Hippocampal formation (tissue), 2 donors: ENCODE measurements around the gene GRK6.
A peak's percentile ranks its signal among the peaks of the same experiment; 100 is the strongest.

ENCODE experiments used
- DNase-seq, 2 donors: peaks; one replicate each; lab custom pipeline; 2025; lab: John Stamatoyannopoulos, UW

The GRK6 gene

DNA sequence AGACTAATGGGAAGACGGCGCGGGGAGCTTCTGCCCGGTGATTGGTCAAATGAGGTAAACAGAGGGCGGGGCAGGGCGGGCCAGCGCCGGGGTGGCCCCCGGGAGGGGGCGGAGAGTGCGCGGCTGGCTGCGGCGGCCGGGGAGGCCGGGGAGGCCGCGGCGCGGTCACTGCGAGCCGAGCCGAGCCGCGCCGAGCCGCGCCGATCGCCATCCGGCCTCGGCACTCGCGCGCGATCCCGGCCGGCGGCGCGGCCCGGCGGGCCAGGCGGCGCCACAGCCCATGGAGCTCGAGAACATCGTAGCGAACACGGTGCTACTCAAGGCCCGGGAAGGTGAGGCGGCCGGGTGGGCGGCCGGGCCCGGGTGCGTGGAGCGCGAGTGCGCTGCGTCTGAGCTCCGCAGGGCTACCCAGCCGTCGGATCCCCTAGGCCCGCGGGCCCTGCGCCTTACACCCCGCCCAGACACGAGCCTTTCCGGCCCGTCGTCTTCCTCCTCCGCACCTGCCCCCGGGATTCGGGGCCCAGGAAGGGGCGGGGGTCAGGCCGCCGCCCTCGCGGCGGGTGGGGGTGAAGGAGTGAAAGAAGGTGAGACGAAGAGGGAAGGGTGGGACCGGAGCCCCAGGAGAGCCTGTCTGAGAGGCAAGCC is at the start of gene GRK6:
GRK6 (plus strand) TSS at position 111 of the 645 bp plus-strand sequence; CDS start at position 281, 170 bp downstream.
- no peak for DNase-seq

DNA sequence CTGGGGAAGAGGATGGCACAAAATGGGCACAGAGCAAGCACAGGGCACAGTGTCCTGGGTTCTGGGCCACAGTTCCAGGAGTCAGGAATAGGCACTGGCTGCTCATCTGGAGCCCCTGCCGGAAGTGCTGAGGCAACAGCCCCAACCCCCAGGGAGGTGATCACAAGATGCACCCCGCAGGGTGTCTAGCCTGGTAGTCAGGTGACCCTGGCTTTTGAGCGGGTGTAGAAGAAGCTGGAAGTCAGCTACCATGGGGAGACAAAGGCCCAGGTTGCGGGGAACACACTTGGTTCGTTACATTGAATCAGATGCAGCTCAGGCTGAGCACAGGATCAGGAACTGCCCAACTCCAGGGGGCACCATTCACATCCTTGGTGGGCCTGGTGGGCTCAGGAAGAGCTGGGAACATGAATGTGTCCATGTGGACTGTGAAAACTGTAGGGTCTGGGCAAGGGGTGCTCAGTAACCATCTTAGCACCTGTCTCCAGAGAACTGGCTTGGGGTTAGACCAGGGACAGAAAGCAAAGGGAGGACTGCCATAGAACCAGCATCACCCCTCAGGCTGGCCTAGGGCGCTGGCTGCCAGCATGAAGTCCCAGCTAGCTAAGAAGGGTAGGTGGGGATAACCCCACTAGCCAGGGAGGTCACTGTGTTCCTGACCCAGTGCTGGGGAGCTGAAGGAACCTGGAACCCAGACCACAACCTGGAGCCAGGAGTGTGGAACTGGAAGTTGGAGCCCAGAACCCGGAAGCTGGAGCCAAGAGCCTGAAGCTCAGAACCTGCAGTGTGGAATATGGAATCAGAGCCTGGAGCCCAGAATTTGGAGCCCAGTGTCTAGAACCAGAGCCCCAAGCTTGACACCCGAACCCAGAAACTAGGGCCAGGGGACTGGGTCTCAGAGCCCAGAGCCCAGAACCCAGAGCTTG is 48.4 kb upstream of the GRK6 start:
- DNase-seq = no peak

DNA sequence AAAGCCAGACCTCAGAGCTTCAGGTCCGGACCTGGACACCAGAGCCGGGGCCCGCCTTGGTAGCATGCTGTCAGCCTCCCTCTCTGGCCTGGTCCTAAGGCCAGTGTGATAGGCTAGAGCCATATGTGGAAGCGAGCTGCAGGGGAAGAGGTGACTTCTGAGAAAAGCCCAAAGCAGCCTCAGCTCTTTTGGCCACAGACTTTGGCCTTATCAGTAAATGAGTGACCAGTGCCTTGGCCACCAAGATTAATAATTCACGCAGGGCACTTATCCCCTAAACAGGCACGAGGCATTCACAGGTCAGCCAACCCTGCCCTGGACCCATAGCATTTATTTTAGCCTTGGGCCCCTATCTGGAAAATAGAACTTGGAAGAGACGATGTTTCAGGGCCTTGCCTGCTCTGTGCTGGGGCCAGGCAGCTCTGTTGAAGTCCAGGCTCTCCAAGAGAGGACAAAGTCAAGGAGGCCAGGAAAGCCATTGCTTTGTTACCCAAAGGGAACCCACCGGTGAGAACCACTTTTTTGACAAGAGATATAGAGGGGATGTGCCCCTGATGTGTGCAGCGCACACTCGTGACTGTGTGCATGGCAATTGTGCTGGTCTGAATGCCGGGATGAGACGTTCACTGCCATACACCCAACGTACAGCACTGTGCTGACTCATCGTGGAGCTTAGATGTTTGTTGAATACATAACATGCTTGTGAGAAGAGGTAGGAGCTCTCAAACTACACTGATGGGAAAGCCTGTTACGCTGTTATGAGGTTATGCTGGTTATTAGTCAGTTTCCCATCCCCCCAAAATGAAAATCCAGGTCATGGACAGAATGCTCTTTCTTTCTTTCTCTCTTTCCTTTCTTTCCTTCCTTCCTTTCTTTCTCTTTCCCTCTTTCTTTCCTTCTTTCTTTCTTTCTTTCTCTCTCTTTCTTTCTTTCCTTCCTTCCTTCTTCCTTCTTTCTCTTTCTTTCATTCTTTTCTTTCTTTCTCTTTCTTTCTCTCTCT is 47.3 kb upstream of the GRK6 start:
- no peak for DNase-seq

DNA sequence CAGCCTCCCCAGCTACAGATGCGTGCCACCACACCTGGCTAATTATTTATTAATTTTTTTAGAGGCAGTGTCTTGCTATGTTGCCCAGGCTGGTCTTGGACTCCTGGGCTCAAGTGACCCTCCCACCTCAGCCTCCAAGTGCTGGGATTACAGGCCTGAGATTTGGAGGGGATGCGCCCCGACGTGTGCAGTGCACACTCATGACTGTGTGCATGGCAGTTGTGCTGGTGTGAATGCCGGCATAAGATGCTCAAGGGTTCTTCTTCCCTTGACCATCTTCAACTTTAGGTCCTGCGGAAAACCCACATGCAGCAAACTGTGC is 45.7 kb upstream of the GRK6 start:
- no peak for DNase-seq

DNA sequence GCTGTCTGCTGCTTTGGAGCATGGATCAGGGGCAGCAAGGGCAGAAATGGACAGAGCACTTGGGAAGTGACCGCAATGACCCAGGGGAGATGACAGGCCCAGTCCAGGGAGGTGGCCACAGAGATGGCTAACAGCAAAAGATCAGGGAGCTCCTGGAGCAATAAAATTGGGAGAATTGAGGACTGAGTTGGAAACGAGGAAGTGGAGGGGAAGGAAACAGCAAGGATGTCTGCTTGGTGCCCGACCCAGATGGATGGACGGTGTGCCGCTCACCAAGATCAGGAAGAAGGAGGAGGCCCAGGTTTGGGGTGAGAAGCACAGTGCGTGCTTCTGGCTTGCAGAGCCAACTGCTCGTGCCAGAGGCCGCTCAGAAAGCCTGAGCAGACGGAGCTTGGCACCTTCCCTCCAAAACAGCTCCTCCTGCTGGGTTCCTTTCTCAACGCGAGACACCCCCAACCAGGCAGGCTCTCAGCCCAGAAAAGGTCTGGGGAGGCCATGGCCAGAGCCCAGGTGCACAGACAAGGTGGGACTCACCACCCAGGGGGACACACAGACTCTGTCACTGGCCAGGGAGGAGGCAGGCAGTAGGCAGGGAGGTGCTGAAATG is 44.0 kb upstream of the GRK6 start:
- peak in 1 of 2 donors; percentile 39 for DNase-seq

DNA sequence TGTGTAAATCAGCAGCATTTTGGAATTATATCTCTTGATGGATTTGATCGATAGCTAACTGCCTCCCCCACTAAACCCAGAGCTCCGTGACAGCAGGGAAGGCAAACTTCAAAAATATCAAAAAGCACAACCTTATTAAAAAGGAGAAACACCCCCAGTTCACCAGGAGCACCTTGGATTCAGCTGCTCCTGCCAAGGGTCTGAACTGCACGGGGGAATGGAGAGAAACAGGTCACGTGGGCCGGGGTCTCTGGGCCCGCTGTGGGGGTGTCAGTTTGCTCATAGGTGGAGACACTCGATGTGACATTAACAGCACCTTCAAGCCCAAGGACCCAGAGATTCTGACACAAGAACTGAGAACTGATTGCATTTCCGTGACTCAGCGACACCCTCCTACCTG is 43.3 kb upstream of the GRK6 start:
- DNase-seq = no peak

DNA sequence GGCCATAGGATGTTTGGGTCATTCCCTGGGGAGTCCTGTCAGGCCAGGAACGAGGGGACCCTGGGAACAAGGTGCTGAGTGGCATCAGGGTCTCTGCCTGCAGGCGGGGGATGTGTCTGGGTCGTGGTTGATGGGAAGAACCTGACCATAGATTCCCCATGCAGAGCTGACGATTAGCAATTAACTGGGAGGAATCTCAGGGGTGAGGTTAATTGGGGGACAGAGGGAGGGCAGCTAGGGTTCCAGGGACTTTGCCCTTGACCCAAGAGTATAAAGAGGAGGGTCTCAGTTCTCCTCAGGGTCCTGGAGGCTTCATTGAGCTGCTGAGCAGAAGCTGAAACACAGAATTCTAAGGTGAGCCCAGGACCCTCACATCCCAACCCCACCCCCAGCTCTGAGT is 42.3 kb upstream of the GRK6 start, which contains the start of gene SLC34A1:
SLC34A1 (plus strand) TSS at position 301 of the 400 bp plus-strand sequence. CDS start 1,308 bp downstream, outside the sequence.
- no peak for DNase-seq

DNA sequence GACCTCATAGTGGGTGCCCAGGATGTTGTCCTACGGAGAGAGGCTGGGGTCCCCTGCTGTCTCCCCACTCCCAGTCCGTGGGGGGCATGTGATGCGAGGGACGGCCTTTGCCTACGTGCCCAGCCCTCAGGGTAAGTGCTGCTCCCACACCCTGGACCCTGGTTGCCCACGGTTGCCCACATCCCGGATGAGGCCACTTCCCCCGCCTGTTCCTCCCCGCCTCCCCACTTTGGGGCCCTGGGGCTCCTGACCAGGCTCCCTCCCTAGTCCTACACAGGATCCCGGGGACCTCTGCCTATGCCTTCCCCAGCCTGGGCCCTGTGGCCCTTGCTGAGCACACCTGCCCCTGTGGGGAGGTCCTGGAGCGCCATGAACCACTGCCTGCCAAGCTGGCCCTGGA is 40.8 kb upstream of the GRK6 start:
- no peak for DNase-seq

DNA sequence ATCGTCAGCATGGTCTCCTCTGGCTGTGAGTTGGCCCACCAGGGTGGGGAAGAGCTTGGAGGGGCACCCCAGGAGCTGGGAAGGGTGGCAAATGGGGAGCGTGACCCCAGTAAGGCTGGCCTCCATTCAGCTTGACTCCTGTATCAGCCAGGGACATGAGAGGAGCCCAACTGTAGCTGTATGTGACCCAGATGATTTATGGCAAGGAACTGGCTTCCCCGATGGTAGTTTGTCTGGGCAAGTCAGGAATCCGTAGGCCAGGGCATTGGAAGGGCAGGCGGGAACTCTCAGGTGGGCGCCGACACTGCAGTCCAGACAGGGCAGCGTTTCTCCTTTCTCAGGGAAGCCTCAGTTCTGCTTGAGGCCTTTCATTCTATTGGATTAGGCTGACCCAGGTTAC is 39.9 kb upstream of the GRK6 start:
- no peak for DNase-seq

DNA sequence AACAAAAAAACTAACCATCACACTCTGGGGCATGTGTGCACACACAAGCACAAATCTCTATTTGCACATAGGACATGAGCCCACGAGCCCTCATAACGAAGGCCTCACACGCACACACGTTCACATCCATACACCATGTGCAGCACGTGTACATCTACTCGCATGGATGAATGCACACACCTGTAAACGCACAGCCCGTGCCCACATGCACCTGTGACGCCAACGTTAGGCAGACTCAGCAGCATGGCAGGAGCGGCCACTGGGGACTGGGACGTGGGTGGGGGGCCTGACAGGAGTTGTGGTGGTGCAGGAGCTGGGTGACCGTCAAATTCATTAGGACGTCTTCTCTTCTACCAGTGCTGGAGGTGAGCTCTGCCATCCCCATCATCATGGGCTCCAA is 39.1 kb upstream of the GRK6 start:
- DNase-seq = no peak

DNA sequence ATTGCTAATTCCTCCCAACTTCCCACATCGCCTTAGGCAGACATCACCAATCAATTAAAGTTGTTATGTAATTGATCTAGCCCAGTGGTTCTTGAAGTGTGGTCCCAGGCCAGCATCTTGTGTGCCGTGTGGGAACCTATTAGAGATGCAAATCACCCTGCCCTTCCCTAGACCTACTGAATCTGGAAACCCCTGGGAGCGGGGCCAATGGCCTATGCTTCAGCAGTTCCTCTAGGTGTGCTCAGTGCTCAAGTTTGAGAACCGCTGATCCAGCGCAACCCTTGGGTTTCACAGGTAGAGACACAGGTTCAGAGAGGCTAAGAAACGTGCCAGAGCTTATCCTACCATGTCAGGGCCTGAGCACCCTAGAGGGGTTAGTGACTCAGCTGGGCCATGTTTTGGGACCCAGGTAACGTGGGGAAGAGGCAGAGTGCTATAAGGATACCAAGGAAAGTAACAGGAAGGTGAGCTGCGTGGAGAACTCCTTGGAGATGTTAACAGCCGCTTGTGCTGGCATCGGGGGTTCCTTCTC is 37.9 kb upstream of the GRK6 start:
- DNase-seq = no peak

DNA sequence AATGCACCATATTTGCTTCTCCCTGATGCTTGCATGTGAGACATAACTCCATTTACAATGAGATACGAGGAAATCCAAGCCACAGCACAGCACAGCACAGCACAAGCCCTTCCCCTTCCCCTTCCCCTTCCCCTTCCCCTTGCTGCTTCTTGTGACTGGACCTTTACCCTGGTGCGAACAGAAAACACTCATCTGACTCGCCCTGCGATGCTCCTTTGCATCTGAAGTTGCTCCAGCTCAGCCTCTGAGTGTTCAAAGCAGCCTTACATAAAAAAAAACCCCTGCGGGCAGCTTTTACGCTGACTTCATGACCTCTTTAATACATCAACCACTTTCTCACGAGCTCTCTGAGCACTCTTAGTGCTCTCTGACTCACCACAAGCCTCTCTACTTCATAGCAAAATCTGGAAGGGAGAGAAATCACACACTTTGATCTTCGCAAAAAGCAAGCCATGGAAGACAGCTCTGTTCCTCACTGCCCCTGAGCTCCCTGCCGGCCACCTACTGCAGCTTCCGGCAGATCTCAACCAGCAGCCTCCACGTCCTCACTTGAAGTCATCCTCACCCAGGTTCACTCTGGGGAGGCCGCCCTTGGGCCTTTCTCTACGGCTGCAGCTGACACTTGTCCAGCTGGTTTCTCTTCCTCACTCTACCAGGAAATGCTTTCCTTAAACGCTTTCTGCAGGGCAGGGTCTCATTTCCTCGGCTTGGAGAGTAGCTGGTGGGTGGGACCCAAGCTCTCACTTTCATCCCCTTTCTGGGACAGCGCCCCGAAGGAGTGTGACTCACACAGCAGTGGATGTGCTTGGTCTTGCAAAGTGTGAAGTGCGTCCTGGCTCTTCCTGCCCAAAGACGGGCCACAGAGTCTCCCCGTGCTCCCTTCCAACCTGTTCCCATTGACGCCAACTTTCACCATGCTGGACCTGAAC is 37.0 kb upstream of the GRK6 start:
- no peak for DNase-seq

DNA sequence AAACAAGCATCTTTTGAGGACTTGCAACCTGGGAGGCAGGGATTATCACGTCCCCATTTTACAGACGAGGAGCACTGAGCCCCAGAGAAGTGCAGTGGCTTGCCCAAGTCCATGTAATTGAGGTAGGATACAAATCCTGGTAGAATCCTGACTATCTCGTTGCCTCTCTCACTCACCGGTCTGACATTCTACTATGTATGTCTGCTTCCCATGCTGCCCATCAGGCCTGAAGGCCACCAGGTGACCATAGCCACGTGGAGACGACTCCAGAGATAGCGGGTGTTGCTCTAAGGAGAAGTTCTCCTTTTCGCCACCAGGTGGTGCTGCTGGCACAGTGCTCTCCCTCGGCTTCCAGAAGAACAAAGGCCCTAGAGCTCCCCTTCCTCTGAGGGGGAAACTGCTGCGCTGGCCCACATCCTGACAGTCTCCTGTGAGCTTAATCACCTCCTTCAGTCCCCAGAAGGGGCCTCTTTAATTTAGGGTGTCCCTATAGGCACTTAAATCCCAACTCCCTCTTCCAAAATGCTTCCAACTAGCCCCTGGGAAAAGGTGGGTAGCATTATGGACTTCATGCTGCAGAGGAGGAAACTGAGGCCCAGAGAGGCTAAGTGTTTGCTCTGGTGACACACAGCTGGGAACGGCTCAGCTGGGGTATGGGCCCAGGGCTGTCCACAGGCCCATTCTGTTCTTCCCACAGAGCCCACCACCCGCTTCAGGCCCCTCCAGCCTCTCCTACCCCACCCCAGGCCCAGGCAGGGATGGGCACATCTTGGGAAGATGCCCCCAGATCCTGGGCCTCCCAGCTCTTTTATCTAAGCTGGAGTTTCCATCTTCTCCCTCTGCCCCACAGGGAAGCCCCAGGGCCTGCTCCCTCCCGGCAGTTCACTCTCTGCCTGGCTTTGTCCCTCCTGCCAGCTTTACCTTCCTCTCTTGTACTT is 35.8 kb upstream of the GRK6 start:
- peak; percentile 54 to 71 for DNase-seq

DNA sequence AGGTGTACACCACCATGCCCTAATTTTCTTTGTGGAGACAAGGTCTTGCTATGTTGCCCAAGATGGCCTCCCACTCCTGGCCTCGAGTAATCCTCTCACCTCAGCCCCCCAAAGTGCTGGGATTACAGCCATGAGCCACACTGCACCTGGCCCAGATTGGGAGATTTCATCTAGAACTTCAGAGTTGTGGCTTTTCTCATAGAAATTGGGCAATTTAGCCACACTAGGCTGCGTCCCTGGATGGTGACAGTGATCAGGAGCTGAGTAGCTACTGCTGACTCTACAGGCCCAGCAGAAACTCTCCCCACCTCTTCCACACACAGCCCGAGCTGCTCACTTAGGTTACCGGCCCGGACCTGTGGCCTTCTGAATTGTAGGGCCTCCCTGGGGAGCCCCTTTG is 33.7 kb upstream of the GRK6 start:
- no peak for DNase-seq

DNA sequence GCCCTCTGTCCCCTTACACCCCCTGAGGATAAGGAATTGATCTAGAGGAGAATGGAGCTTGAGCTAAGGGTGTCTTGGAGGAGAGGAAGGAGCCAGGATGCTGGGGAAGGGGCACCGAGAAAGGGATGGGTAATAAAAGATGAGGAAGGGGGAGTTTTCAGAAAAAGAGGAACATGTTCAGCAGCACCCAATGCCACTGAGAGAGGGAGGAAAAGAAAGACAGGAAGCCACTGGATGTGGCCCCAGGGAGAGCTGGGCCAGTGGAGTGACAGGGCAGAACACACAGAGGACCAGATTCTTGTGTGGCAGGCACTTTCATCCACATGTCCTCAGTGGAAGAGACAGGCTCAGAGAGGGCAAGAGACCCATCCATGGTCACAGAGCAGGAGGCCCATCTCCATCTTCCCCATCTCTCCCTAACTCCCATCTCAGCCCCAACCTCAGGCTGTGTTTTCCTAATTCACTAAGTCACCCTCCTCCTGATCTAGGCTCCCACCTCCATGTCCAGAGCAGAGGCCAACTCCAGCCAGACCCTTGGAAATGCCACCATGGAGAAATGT is 33.2 kb upstream of the GRK6 start:
- DNase-seq = no peak

DNA sequence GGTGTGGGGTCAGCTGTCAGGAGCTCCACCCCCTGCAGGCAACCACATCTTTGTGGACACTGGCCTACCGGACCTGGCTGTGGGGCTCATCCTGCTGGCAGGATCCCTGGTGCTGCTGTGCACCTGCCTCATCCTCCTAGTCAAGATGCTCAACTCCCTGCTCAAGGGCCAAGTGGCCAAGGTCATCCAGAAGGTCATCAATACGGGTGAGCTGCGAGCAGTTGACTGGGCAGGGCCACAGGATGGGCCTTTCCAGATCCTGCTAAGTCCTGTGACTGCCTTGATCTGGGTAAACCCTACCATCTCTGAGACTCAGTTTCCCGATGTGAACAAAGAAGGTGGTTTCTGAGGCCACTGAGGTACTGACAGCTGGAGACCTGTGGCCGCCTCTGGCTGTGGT is 32.5 kb upstream of the GRK6 start:
- DNase-seq = no peak

DNA sequence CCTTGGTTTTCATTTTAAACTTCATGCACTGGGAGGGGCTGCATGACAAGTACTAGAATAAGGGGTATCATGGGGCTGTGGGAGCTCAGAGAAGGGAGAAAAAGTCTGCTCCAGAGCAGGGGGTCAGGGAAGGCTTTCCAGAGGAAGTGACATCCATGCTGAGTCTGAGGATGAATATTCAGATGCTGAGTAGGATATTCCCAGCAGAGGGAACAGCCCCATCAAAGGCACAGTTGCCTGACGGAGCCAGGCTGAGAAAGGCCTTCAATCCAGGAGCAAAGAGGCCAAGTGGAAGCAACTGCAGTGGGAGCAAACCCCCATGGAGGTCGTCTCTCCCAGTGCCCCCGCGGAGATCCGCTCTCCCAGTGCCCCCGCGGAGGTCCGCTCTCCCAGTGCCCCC is 30.4 kb upstream of the GRK6 start:
- DNase-seq = no peak

DNA sequence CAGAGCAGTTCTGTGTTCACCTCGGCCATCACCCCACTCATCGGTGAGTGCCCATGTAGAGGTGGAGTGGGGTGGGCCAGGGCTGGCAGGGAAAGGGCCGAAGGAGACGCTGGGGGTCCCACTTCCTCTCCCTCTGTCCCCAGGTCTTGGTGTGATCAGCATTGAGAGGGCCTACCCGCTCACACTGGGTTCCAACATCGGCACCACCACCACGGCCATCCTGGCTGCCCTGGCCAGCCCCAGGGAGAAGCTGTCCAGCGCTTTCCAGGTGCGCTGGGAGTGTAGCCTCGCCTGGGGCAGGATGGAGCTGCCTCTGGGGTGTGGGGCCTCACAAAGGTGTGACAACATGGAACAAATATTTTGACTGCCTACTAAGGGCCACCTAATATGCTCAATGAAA is 29.7 kb upstream of the GRK6 start:
- DNase-seq = no peak

DNA sequence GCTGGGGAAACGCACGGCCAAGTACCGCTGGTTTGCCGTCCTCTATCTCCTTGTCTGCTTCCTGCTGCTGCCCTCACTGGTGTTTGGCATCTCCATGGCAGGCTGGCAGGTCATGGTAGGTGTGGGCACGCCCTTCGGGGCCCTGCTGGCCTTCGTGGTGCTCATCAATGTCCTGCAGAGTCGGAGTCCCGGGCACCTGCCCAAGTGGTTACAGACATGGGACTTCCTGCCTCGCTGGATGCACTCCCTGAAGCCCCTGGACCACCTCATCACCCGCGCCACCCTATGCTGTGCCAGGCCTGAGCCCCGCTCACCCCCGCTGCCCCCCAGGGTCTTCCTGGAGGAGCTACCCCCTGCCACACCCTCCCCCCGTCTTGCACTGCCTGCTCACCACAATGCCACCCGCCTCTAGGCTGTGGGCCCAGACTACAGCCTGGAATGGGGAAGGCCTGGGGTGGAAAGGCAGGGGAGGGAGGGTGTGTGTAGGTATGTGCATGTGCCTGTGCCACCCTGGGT is 28.5 kb upstream of the GRK6 start:
- DNase-seq = no peak
